H1 (cell line): ENCODE data around the gene ARHGAP10.

ENCODE experiments used
- CEBPB ChIP-seq: IDR thresholded peaks from 2 replicates; pipeline ENCODE4 v1.6.1; 2012; ENCODE audit warnings: low read depth, low read length
- EGR1 ChIP-seq: IDR thresholded peaks from 2 replicates; pipeline ENCODE4 v1.6.1; 2011; ENCODE audit warnings: low read depth, low read length, borderline replicate concordance
- EP300 ChIP-seq, 2 experiments: IDR thresholded peaks; 1 replicate in 1 of 2; 2 replicates in 1 of 2; pipeline ENCODE4 v1.6.1; 2011 to 2012; ENCODE audit warnings: low read depth in 2 of 2, low read length in 2 of 2, mild to moderate bottlenecking in 2 of 2, borderline replicate concordance in 1 of 2, inconsistent platforms in 1 of 2, moderate library complexity in 1 of 2
- EZH2 ChIP-seq: fragments of 200-600 bp; sonication (generic); IDR thresholded peaks from 2 replicates; pipeline ENCODE4 v1.7.1; 2012; ENCODE audit warnings: low read depth, mild to moderate bottlenecking, moderate library complexity, low read length, inconsistent platforms; ENCODE audit not compliant: severe bottlenecking
- KDM1A ChIP-seq: fragments of 200-600, 300-600 bp; sonication (generic); IDR thresholded peaks from 2 replicates; pipeline ENCODE4 v1.7.1; 2016; ENCODE audit warnings: mild to moderate bottlenecking, low read length, borderline replicate concordance
- MAFK ChIP-seq: IDR thresholded peaks from 2 replicates; pipeline ENCODE4 v1.6.1; 2012; ENCODE audit warnings: low read depth, mild to moderate bottlenecking, improper control_type of control experiment, low read length
- RAD21 ChIP-seq, 2 experiments: IDR thresholded peaks in 1 of 2; conservative IDR thresholded peaks in 1 of 2; 2 replicates each; pipeline ENCODE4 v1.6.1; 2011; ENCODE audit warnings: low read depth in 2 of 2, low read length in 2 of 2, improper control_type of control experiment in 1 of 2, inconsistent platforms in 1 of 2, mild to moderate bottlenecking in 1 of 2, moderate library complexity in 1 of 2
- RBBP5 ChIP-seq: IDR thresholded peaks from 2 replicates; pipeline ENCODE4 v1.7.1; 2012; ENCODE audit warnings: low read depth, mild to moderate bottlenecking, inconsistent platforms, low read length, moderate library complexity, borderline replicate concordance
- SIN3A ChIP-seq, 2 experiments: IDR thresholded peaks in 1 of 2; conservative IDR thresholded peaks in 1 of 2; 2 replicates each; pipeline ENCODE4 v1.6.1; 2011 to 2012; ENCODE audit warnings: low read length in 2 of 2, improper control_type of control experiment in 1 of 2, low read depth in 1 of 2, mild to moderate bottlenecking in 1 of 2
- YY1 ChIP-seq: IDR thresholded peaks from 2 replicates; pipeline ENCODE4 v1.6.1; 2011; ENCODE audit warnings: low read depth, mild to moderate bottlenecking, low read length
- ZNF274 ChIP-seq: IDR thresholded peaks from 2 replicates; pipeline ENCODE4 v1.7.0; 2012; ENCODE audit warnings: low read length, borderline replicate concordance; ENCODE audit errors: extremely low read depth
- TF ChIP-seq, protein P1 (sequence below), 3 experiments: IDR thresholded peaks; 1 replicate in 2 of 3; 2 replicates in 1 of 3; pipeline versions ENCODE4 v1.5.1 to v1.6.1; 2011; ENCODE audit warnings: low read length in 3 of 3, mild to moderate bottlenecking in 3 of 3, inconsistent platforms in 2 of 3, low read depth in 1 of 3, moderate library complexity in 1 of 3; ENCODE audit not compliant: insufficient read depth in 1 of 3; ENCODE audit errors: control extremely low read depth in 1 of 3
- TF ChIP-seq, protein P2 (sequence below): IDR thresholded peaks from 2 replicates; pipeline ENCODE4 v1.6.1; 2011; ENCODE audit warnings: low read depth, mild to moderate bottlenecking, low read length; ENCODE audit not compliant: insufficient read depth

GRCh38 chr4:147723326-147723725 is 8.6 kb upstream of the ARHGAP10 start:
- TF ChIP-seq ZNF274: no peak
- no peak for TF ChIP-seq KDM1A
- TF ChIP-seq EZH2: no peak
- TF ChIP-seq YY1: no peak
- no peak for TF ChIP-seq MAFK
- no peak for TF ChIP-seq EP300 (IDR thresholded peaks at IDR 0.05; ENCODE audit: borderline replicate concordance in 1 of 2, low read depth in 2 of 2, low read length in 2 of 2)
- TF ChIP-seq, protein P1, sequence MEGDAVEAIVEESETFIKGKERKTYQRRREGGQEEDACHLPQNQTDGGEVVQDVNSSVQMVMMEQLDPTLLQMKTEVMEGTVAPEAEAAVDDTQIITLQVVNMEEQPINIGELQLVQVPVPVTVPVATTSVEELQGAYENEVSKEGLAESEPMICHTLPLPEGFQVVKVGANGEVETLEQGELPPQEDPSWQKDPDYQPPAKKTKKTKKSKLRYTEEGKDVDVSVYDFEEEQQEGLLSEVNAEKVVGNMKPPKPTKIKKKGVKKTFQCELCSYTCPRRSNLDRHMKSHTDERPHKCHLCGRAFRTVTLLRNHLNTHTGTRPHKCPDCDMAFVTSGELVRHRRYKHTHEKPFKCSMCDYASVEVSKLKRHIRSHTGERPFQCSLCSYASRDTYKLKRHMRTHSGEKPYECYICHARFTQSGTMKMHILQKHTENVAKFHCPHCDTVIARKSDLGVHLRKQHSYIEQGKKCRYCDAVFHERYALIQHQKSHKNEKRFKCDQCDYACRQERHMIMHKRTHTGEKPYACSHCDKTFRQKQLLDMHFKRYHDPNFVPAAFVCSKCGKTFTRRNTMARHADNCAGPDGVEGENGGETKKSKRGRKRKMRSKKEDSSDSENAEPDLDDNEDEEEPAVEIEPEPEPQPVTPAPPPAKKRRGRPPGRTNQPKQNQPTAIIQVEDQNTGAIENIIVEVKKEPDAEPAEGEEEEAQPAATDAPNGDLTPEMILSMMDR (IDR thresholded peaks at IDR 0.05; ENCODE audit: control extremely low read depth in 1 of 3, insufficient read depth in 1 of 3, low read depth in 1 of 3, low read length in 3 of 3): no peak
- TF ChIP-seq, protein P2, sequence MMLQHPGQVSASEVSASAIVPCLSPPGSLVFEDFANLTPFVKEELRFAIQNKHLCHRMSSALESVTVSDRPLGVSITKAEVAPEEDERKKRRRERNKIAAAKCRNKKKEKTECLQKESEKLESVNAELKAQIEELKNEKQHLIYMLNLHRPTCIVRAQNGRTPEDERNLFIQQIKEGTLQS: no peak
- no peak for TF ChIP-seq RBBP5
- no peak for TF ChIP-seq EGR1
- TF ChIP-seq RAD21 (IDR thresholded peaks at IDR 0.05 in 1 of 2, conservative IDR thresholded peaks at IDR 0.05 in 1 of 2; ENCODE audit: low read depth in 2 of 2, low read length in 2 of 2): no peak
- TF ChIP-seq SIN3A (conservative IDR thresholded peaks at IDR 0.05 in 1 of 2, IDR thresholded peaks at IDR 0.05 in 1 of 2; ENCODE audit: low read depth in 1 of 2, low read length in 2 of 2): no peak
- TF ChIP-seq CEBPB: no peak
